Hematopoietic multipotent progenitor cell treated with erythropoietin and hydrocortisone succinate and interleukin-3 and kit ligand, for 4 days (in vitro differentiated cells): ENCODE results near the gene ARRB1.
"Not testable (repeated sequence)": the region's sequence is repeated elsewhere in the genome, so short reads cannot be mapped to it uniquely, and the experiment has no call there.

Experiments
- DNase-seq: peaks from one replicate; pipeline ENCODE4 v3.0.0-alpha.2; 2015

ARRB1 gene

DNA sequence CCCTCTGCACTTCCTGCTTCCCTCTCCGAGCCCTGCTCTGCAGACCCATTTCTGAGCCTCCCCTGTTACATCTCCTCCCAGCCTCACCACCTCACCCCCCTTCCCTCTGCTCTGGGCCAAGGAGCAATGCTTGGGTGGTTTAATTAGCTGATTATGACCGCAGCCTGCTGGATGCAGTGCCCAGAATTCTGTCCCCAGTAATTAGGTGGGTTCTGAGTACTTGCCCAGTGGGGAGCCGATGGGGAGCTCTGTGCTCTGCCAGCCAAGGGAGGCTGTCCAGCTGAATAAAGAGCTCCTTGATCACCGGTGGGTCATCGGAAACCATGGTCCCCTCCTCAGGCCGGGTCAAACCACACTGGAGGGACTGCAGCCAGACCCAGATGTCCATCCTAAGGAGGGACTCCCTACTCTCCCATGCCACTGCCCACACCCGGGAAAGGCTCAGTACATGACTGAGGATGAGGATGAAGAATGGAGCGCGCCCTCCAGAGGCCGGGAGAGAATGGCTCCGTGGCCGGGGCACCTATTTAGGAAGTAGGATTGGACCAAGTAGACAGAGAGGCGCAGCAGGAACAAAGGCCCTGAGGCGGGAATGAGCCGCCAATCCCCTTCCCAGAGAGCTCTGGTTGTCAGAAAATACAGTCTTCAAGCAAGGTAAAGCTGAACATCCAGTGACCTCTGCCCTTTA, 9.1 kb downstream of the ARRB1 start:
- no peak for DNase-seq

DNA sequence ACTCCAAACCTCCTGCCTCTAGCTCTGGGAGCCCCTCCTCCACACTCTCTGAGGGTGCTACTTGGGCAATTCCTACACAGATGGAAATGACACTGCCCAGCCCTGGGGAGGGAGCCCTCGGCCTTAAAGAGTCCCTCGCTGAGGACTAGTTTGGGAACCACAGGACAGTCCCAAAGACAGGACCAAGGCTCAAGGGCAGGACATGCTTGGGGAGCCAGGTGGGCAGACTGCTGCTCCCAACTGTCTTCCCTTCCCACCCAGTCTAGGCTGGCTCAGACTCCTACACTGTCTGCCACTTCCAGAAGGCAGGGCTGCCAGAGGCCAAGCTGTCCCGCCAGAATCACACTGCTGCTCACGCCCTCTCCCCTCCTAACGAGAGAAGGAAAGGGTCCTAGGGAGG, 9.8 kb downstream of the ARRB1 start:
- no peak for DNase-seq

DNA sequence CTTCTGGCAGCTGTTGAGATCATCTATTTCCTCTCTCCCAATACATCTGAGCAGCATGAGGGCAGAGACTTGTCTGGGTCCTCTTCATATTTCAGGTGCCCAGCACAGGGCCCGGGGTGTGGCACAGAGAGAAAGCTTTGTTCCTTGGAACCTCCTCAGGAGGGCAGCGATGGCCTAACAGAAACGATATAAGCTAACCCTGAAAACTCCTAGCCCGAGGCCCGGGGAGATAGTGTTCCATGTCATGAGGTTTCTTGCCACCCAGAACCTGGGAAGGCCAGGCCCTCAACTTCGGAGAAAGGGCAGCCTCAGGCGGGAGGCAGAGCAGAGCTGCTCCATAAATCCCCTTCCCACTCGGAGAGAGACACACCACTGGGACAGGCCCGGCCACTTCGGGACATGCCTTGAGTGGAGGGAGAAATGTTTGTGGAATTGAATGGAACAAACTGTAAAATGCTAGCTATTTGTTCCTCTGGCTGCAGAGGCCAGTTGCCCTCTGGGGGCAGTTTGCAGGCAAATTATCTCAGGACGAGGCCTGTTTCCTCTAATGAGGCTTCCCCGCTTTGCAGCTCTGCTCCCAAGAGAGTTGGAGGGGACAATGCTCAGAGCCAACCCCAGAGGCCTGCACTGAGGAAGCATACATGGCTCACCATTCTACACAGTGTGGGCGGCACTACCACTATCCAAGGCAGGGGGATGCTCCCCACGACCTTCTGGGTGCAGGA, 11.6 kb downstream of the ARRB1 start:
- peak; percentile 85 for DNase-seq

DNA sequence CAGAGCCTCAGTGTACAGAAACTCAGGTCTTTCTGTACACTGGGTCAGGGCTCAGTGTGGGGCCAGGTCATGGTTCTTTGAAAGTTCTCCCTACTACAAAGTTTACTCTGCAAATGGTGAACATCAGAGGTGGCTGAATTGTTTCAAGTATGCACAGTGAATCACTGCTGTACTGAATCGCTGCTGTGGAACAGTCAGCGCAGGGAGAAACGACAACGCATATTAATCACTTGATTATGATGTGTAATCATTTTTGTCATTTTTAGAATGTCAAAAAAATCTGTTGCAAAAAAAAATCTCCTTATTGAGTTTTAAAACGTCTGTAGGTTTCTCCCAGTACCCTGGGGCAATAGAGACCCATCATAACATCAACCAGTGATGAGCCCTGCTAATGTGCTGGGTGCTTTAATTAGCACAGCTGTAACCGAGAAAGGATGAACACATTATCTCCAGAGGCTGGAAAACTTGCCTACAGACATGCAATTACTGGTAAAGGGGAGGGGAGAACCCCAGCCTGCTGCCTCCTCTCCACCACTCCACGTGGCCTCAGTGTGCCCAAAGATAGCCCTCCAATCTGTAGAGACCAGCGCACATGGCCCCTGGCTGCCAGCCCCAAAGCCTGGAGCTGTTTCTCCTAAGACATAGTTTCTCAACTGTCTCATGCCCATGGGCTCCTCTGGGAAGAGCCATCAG, 12.8 kb downstream of the ARRB1 start:
- peak; percentile 85 for DNase-seq

DNA sequence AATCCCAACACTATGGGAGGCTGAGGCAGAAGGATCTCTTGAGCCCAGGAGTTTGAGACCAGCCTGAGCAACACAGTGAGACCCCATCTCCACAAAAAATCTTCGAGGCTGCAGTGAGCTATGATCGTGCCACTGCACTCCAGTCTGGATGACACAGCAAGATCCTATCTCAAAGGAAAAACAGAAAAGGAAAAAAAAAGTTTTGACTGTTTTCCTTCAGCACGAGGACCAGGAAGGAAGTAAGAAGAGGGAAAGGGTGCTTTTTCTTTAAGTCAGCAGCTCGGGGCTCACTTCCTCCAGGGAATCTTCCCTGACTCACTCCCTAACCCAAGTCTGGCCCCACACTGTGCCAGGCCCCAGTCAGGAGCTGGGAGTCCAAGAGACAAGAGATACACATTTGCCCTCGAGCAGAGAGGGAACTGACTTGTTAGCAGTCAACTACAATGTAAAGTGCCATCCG, 14.2 kb downstream of the ARRB1 start:
- peak; percentile 58 for DNase-seq

DNA sequence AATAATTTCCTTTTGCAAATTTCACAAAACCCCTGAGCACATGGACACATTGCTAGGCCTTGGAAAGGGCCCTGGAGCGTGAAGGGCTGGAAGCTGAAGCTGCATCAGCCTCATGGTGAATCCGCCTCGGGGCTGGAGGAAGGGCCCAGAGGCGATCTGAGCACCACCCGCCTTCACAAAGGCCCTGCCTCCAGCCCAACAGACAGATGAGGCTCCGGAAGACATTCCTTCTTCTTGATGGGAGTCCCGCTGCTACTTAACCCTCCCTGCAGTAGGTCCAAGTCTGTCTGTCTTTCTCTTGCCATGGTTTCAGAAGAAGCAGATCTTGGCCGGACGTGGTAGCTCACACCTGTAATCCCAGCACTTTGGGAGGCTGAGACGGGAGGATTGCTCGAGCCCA, 16.5 kb downstream of the ARRB1 start:
- DNase-seq = no peak

DNA sequence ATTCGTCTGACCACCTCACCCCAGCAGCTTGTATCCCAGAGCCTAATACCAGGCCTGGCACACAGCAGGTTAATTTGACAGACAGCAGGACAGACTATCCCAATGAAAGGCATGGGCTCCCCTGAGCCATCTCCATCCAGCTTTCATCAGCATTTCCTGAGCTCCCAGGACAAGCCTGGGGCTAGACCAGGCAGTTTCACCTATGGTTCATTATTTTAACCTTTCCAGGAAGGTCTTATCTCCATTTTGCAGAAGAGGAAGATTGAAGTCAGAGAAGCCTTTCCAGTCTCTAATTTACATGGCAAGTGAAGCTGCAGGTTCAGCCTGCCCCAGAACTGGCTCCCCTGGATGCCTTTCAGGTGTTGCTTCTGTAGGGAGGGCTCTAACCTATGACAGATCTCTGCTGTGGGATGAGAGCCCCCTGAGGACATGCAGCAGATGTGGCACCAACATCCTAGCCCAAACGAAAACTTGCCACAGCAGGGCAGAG, 17.0 kb downstream of the ARRB1 start:
- DNase-seq = peak; percentile 33

DNA sequence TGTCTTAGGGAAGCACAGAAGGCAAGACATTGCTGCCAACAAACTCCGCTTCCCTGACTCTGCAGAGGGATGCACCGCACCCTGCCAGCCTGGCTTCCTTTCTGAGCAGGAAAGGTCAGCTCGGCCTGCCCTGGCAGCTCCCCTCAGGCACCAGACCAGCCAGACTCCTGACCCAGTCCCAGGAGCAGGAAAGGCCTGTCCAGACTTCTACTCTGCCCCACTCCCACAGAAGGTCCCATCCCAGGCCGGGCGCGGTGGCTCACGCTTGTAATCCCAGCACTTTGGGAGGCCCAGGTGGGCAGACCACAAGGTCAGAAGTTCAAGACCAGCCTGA, 17.7 kb downstream of the ARRB1 start:
- DNase-seq = no peak

DNA sequence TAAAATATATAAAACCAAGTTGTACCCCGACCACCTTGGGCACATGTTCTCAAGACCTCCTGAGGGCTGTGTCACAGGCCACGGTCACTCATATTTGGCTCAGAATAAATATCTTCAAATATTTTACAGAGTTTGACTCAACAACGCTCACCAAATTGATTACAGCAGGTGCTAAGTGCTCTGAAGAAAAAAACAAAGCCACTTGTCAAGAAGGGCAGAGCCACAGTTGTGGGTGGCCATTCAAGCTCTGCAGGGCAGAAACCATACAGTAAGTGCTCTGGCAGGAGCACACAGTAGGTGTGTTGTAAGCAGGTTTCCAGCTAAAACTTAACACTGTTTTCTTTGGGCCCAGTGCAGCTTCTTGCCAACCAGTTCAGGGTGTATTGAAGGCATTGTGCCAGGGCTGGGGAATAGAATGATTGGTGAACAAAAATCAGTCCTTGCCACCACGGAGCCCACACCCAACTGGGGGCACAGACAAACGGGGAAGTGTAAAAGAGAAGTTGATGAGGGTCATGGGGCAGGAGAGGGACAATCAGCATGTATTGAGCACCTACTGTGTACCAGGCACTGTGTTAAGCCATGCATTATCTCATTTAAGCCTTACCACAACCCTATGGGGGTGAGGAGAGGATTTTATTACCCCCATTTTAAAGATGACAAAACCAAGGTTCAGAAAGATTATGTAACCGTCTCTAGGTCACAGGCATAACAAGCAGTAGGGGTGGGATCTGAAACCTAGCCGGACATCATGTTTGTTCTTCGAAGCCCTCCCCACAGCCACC, 18.2 kb downstream of the ARRB1 start:
- peak; percentile 62 for DNase-seq

DNA sequence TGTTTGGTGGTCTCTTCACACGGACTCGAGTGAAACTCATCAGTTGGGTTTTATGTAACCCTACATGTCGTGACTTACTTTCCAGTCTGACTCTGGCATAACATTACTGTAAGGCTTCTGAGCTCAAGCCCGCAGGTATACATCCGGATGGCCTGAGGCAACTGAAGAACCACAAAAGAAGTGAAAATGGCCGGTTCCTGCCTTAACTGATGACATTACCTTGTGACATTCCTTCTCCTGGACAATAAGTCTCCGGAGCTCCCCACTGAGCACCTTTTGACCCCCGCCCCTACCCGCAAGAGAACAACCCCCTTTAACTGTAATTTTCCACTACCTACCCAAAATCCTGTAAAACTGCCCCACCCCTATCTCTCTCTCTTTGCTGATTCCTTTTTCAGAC, 19.7 kb downstream of the ARRB1 start:
- not testable (repeated sequence) for DNase-seq

DNA sequence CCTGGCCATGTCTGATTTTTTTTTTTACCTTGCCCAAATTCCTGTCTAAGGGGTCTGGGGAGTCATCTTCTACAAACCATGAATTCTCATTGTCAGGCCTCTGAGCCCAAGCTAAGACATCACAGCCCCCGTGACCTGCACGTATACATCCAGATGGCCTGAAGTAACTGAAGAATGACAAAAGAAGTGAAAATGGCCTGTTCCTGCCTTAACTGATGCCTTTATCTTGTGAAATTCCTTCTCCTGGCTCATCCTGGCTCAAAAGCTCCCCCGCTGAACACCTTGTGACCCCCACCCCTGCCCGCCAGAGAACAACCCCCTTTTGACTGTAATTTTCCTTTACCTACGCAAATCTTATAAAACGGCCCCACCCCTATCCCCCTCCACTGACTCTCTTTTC, 20.2 kb downstream of the ARRB1 start:
- not testable (repeated sequence) for DNase-seq

DNA sequence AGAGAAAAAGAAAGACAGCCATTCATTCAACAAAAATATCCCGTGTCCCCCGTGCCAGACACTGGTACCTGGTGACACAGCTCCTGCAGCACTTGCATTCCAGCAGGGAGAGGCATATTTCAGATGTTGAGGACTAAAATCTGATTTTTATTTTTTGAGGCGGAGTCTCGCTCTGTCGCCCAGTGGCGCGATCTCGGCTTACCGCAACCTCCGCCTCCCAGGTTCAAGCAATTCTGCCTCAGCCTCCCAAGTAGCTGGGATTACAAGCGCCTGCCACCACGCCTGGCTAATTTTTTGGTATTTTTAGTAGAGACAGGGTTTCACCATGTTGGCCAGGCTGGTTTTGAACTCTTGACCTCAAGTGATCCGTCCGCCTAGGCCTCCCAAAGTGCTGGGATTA, 20.6 kb downstream of the ARRB1 start:
- not testable (repeated sequence) for DNase-seq

DNA sequence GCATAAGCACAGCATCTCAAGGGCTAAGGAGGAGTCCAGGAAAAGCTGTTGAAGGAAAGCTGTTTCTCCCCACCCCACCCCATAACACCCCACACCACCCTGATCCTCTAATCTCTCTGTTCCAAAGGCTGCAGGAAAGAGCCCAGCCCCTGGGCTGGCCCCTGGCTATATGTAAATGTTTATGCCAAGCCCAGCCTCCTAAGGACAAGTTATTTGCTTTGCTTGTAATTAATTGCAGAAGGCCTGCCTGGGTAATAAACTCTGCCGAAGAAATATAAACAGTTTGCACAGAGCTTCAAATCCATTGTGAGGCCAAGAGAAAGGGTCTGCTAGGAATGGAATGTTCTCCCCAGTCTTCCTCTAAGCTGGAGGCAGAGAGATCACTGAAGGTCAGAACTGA, 21.2 kb downstream of the ARRB1 start:
- peak; percentile 87 for DNase-seq

DNA sequence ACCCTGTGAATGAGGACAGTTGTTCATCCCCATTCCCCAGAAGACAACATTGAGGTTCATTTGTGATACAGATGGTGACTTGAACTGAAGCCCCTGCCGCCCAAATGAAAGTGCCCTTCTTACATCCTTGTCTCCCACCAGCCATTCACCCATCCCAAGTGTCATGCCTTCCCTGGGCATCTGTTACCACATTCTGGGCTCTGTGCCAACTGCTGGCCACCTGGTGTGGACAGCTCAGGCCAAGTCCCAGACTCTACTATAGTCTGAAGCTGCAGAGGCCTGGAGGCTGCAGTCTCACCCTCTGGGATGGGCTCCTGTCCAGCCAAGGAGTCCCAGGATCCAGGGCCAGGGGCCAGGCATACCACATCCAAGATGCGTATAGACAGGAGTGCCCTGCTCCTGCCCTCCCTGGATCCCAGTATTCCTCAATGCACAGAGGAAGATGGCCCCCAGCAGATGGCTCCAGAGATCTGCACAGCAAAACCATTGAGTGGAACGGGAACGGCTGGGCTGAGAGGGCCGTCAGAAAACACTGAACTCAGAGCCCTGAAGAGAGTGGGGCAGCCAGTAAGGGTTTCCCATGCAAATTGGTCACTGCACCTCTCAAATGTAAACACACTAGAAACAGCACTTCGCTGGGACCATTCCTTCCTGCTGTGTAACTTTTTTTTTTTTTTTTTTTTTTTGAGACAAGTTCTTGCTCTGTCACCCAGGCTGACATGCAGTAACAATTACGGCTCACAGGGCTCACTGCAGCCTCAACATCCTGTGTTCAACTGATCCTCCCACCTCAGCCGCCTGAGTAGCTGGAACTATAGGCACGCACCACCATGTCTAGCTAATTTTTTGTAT, 22.8 kb downstream of the ARRB1 start:
- DNase-seq = peak; percentile 93

DNA sequence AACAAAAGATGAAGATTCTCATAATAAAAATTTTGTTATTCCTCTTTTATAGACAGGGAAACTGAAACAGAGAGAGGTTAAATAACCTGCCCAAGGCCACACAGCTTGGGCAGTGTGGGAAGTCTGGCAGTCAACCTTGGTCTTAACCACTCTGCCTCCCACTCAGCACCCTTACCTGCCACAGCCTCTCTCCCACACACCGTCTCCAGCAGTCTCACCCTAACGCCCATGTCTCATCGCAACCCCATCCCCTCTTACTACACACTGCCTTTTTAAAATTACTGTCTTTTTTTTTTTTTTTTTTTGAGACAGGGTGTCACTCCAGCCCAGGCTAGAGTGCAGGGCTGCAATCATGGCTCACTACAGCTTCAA, 25.0 kb downstream of the ARRB1 start:
- DNase-seq = no peak

DNA sequence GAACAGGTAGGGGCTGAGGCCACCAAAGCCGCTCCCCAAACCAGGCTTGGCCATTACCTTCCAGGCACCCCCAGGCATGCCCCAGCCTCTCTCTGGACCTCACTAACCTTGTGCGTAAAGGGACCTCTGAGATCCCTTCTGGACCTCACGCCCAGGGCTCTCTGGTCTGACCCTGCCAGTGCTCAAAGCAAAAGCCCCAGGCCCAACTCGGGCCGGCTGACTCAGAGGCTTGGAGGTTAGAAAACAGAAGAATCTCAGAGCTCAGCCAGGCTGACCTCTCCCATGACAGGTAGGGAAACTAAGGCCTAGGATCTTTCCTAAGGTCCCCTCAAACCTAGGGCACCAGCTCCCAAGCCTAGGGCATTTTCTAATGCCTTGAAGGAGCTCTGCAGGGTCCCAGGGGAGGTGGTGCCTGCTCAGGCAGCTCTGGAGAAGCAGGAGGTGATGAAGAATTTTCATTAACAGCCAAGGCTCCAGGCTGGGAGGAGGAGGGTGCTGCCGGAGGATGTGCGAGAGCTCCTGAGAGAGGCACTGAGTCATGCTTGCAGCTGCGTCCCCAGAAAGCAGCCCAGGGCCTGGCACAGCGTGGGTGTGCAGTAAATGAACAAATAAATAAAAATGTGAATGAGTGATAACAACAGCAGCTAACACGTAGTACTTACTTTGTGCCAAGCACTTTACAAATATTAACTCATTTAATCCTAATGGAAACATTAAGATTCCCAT, 25.6 kb downstream of the ARRB1 start:
- peak; percentile 63 for DNase-seq

DNA sequence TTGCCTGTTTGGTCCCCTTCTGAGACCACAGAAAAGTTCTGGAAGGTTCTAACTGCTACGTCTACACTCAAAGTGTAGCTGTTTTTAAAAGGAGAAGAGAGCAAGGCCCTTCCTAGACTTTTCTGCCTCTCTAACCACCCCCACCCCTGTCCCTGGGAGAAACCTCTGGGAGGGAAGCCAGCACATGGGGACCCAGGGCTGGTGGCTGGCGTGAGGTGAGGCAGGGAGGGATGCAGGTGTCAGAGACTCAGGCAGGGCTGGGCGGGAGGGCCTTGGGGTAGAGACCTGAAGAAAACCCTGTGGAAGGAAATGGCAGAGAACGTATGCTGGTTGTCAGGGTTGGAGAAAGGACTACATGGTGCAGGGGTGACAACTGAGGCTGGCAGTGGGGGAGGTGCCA, 26.7 kb downstream of the ARRB1 start:
- no peak for DNase-seq

DNA sequence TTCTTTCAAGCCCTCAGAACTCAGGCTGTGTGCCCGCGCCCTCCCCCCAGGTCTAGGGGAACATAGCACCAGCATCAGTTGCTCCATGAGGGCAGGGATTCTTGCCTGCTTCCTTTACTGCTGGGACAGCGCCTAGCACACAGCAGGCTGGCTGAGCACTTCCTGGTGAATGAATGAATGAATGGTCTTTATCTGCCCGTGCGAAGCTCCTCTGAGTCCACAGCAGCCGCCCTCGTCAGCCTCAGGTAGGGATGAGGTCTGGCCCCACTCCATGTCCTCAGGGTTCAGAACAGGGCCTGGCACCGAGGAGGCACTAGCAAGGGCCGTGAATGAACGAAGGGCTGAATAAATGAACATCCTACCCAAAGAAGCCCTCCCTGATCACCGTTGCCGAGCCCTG, 27.3 kb downstream of the ARRB1 start:
- DNase-seq = no peak

DNA sequence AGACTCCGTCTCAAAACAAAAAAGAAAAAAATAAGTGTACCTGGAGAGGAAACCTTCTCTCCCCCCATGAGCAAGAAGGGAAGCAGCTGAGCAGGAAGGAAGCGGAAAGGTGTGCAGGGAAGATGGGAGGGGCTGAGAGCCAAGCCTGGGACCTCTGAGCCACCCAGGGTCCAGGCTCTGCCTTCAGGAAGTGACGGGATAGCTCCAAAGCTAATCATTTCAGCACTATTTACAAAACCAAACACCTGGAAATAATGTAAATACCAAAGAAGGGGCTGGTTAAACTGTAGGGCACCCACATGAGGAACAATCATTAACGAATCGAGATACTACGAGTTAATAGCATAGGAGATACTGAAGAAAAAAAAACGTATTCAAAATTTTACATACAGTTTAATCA, 27.9 kb downstream of the ARRB1 start:
- no peak for DNase-seq

DNA sequence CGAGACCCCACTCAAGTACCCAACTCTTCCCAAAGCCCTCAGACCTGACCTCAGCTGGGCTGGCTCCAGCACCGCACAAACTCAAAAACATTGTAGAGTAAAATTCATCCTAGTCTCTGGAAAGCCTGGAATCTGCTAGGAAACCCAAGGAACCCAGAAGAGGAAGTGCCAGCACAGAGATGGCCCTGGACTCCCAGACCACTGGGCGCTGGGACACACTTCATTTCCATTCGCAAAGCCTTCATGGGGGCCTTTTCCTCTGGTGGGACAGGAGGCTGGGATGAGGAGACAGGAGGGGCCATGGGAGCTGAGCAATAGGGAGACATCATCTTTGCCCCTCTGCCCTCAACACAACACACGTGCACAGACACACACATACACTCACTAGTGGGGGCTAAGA, 30.8 kb downstream of the ARRB1 start:
- DNase-seq = no peak

DNA sequence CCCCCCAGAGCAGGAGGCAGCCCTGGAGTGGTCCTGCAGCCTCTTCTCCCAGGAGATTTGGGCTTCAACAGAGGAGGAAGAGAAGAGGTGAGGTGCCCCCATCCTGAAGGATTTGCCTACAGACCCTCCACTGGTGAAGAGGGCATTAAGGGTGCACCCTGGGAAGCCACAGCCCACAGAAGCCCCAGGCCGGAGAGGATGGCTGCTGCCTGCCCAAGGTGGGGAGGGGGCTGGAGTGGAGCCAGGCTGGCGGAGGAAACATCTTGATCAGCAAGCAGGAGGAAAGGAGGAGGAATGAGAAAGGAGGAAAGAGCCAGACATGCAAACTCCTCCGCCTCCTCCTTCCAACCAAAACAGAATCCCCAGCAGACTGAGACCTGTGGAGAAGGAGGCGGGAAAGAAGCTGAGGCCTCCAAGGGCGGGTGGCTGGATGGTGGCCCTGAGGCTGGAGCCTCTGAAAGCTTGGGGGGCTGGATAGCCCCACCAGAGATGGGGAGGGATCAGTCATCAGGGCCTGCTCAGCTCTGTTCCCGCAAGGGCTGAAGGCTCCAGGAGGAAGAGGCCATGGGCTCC, 31.3 kb downstream of the ARRB1 start:
- DNase-seq = no peak
